Ishikawa (cell line): ENCODE data around the gene CHI3L2.

Experiments
- EP300 ChIP-seq: IDR thresholded peaks from 2 replicates; pipeline ENCODE4 v1.6.1; 2012; ENCODE audit warnings: borderline replicate concordance
- MAX ChIP-seq: IDR thresholded peaks from 2 replicates; pipeline ENCODE4 v1.6.1; 2012
- REST ChIP-seq: IDR thresholded peaks from 2 replicates; pipeline ENCODE4 v1.6.1; 2012; ENCODE audit warnings: low read depth, mild to moderate bottlenecking
- TAF1 ChIP-seq: IDR thresholded peaks from 2 replicates; pipeline ENCODE4 v1.6.1; 2012; ENCODE audit warnings: low read depth, mild to moderate bottlenecking
- TCF12 ChIP-seq: IDR thresholded peaks from 2 replicates; pipeline ENCODE4 v1.6.1; 2012; ENCODE audit warnings: low read depth
- TEAD4 ChIP-seq: IDR thresholded peaks from 2 replicates; pipeline ENCODE4 v1.6.1; 2012
- YY1 ChIP-seq: IDR thresholded peaks from 2 replicates; pipeline ENCODE4 v1.6.1; 2012; ENCODE audit warnings: low read depth

DNA sequence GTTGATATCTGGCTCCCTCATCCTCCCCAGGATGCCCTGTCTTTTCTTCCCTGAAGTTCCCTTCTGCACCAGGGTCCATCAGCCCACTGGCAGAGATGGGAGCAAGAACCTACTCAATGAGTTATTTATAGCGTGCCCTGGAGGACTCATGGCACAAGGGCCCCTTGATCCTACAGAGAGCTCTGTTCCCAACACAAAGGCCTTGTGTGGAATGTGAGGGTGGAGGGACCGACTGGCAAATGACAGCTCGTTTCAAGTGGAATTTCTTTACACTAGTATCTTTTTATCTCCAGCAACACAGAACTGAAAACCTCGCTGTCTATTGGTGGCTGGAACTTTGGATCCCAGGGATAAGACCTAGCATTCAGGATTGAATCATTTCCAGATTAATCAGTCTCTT, 22.4 kb downstream of the CHI3L2 start:
- TF ChIP-seq REST: no peak
- TF ChIP-seq TCF12: no peak
- TF ChIP-seq TEAD4: no peak
- no peak for TF ChIP-seq MAX
- no peak for TF ChIP-seq EP300
- TF ChIP-seq TAF1: no peak
- no peak for TF ChIP-seq YY1
